Panc1 (cell line): ENCODE results near the gene MYO5B. TPM values are rescaled to one million over a fixed set of nuclear protein-coding genes. Genes with fewer than 3 reads are reported as not detected.

Experiments used
- ATAC-seq: fragments of 200-7000 bp; cut with Tn5 transposase; 2 replicates; pipeline ENCODE4 v1.9.1; 2020; ENCODE audit warnings: mild to moderate bottlenecking, moderate library complexity
- BruUV-seq: library from RNA; stranded (reverse); fragments of 400-500 nt; replicated peaks from 2 replicates; lab custom pipeline; 2021; lab: Mats Ljungman, UMichigan
- CTCF ChIA-PET: fragments of 300-600 bp; sonication (Branson Sonifier 250); formaldehyde crosslinking; loops from one replicate; lab custom pipeline; 2022; ENCODE audit warnings: antibody characterized with exemption; lab: Charles Lee
- POLR2A ChIA-PET: fragments of 300-600 bp; sonication (Branson Sonifier 250); formaldehyde crosslinking; loops from one replicate; lab custom pipeline; 2022; ENCODE audit warnings: antibody characterized with exemption; lab: Charles Lee
- DNase-seq: peaks from one replicate; pipeline ENCODE4 v3.0.0-alpha.2; 2010; ENCODE audit warnings: low read depth, low spot score
- H3K27ac ChIP-seq: 2 replicates; pipeline ENCODE4 v1.5.1; 2011; ENCODE audit warnings: mild to moderate bottlenecking, low read length, inconsistent platforms
- H3K27me3 ChIP-seq: fragments of 200-500 bp; sonication (Bioruptor generic); 2 replicates; pipeline ENCODE4 v1.6.0; 2014; ENCODE audit warnings: low read length, inconsistent platforms; ENCODE audit not compliant: control insufficient read depth, insufficient read depth
- H3K36me3 ChIP-seq: fragments of 200-500 bp; sonication (Bioruptor generic); 2 replicates; pipeline ENCODE4 v1.5.1; 2014; ENCODE audit warnings: inconsistent platforms, mild to moderate bottlenecking, low read length, moderate library complexity; ENCODE audit not compliant: control insufficient read depth, insufficient read depth
- H3K4me1 ChIP-seq: 2 replicates; pipeline ENCODE4 v1.5.1; 2011; ENCODE audit warnings: inconsistent platforms, mild to moderate bottlenecking, low read length, moderate library complexity; ENCODE audit not compliant: control insufficient read depth, insufficient read depth
- H3K4me3 ChIP-seq, 2 experiments: 2 replicates each; pipeline ENCODE4 v1.5.1; 2011 to 2012; ENCODE audit warnings: low read depth in 2 of 2, low read length in 2 of 2, mild to moderate bottlenecking in 2 of 2, inconsistent platforms in 1 of 2, moderate library complexity in 1 of 2
- H3K9me3 ChIP-seq: fragments of 200-500 bp; sonication (Bioruptor generic); 2 replicates; pipeline ENCODE4 v1.5.1; 2014; ENCODE audit warnings: low read depth, mild to moderate bottlenecking, inconsistent platforms, low read length, moderate library complexity; ENCODE audit not compliant: control insufficient read depth, insufficient read depth
- POLR2AphosphoS5 ChIP-seq: IDR thresholded peaks from 2 replicates; pipeline ENCODE4 v1.6.1; 2012; ENCODE audit warnings: mild to moderate bottlenecking, low read depth, low read length, moderate library complexity
- SIN3A ChIP-seq: IDR thresholded peaks from 2 replicates; pipeline ENCODE4 v1.6.1; 2012; ENCODE audit warnings: low read depth, mild to moderate bottlenecking, low read length, moderate library complexity, borderline replicate concordance; ENCODE audit not compliant: insufficient read depth
- TCF7L2 ChIP-seq: IDR thresholded peaks from 2 replicates; pipeline ENCODE4 v1.6.1; 2011; ENCODE audit warnings: mild to moderate bottlenecking, low read depth, low read length, inconsistent platforms
- in situ Hi-C: cut with HindIII; loops from 2 replicates; pipeline ENCODE4 v1.10.0; 2016; ENCODE audit warnings: low sequenced_read_pairs, low pct_unique_long_range_greater_than_20kb
- intact Hi-C: fragments of 100-400 bp; cut with micrococcal nuclease; formaldehyde crosslinking; loops from one replicate; pipeline ENCODE4 v1.10.0; 2022; ENCODE audit not compliant: unreplicated experiment
- total RNA-seq: library from RNA; stranded (reverse); gene quantifications from one replicate; pipeline ENCODE4 v1.2.1, GENCODE V29; 2021; ENCODE audit not compliant: unreplicated experiment
- TF ChIP-seq, protein P1 (sequence below), 2 experiments: IDR thresholded peaks; 2 replicates each; pipeline ENCODE4 v1.6.1; 2011 to 2012; ENCODE audit warnings: low read depth in 2 of 2, control low read depth in 1 of 2, low read length in 1 of 2, mild to moderate bottlenecking in 1 of 2, moderate library complexity in 1 of 2; ENCODE audit not compliant: insufficient read depth in 1 of 2
- TF ChIP-seq, protein P2 (sequence below): fragments of 450-650 bp; IDR thresholded peaks from 2 replicates; pipeline ENCODE4 v1.5.1; 2017; ENCODE audit warnings: mild to moderate bottlenecking

Gene MYO5B
- total RNA-seq, 1 experiment from 2014 or later, result 0.31 TPM

DNA sequence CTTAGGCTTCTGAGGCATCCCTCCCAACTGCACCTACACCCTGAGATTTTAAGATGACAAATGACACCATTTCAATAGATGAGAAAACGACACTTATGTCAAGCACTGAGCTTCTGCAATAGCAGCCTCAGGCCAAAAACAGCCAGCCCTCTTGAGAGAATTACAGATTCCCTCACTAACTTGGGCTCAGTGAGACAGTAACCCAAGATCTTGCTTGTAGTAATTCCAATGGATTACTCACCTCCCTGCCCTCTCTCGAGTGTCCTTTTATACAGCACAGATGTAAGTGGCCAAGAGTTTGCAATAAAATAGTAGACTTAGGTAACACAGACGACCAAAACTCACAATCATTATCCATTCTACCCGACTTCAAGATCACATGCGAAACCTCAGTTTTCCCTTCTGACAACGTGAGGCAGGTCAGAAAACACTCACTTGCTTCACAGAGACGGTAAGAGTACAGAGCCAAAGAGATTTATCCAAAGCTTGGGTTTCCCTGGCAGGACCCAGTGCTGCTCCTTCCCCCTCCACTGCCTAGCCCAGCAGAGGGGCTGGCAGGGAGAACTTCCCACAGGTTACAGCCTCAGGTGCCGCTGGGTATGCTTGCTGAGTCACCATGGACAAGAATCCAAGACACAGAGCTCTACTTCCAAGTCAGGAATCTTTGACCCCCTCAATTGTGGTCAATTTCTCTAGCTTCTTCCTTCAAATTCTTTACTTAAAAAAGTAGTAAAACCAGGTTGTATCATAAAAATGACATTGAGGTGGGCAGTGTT lies 181.4 kb downstream of the MYO5B start:
- H3K27ac ChIP-seq, result no peak overlapping the region
- in situ Hi-C loops (no loop called here), intact Hi-C loops (loop anchor here (10.0 kb wide), 1 partner anchor 181 kb away; the partner anchor contains the start of gene MYO5B)
- ChIA-PET POLR2A (no interaction called here), CTCF (no interaction called here)
- no peaks in the 10 kb centered on the region for H3K9me3 ChIP-seq
- DNase-seq, result no peak
- peaks cover 4% of the 10 kb centered on the region for H3K27me3 ChIP-seq
- no peaks in the 10 kb centered on the region for H3K36me3 ChIP-seq
- no TSS peak for BruUV-seq
- ATAC-seq, result no peak
- TF ChIP-seq POLR2AphosphoS5 (no peak), TCF7L2 (no peak)
- TF ChIP-seq, protein P1, sequence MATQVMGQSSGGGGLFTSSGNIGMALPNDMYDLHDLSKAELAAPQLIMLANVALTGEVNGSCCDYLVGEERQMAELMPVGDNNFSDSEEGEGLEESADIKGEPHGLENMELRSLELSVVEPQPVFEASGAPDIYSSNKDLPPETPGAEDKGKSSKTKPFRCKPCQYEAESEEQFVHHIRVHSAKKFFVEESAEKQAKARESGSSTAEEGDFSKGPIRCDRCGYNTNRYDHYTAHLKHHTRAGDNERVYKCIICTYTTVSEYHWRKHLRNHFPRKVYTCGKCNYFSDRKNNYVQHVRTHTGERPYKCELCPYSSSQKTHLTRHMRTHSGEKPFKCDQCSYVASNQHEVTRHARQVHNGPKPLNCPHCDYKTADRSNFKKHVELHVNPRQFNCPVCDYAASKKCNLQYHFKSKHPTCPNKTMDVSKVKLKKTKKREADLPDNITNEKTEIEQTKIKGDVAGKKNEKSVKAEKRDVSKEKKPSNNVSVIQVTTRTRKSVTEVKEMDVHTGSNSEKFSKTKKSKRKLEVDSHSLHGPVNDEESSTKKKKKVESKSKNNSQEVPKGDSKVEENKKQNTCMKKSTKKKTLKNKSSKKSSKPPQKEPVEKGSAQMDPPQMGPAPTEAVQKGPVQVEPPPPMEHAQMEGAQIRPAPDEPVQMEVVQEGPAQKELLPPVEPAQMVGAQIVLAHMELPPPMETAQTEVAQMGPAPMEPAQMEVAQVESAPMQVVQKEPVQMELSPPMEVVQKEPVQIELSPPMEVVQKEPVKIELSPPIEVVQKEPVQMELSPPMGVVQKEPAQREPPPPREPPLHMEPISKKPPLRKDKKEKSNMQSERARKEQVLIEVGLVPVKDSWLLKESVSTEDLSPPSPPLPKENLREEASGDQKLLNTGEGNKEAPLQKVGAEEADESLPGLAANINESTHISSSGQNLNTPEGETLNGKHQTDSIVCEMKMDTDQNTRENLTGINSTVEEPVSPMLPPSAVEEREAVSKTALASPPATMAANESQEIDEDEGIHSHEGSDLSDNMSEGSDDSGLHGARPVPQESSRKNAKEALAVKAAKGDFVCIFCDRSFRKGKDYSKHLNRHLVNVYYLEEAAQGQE (IDR thresholded peaks at IDR 0.05; ENCODE audit: insufficient read depth in 1 of 2, low read depth in 2 of 2, low read length in 1 of 2), result no peak
- H3K4me1 ChIP-seq, result no peaks in the 10 kb centered on the region
- no peak overlapping the region for H3K4me3 ChIP-seq

DNA sequence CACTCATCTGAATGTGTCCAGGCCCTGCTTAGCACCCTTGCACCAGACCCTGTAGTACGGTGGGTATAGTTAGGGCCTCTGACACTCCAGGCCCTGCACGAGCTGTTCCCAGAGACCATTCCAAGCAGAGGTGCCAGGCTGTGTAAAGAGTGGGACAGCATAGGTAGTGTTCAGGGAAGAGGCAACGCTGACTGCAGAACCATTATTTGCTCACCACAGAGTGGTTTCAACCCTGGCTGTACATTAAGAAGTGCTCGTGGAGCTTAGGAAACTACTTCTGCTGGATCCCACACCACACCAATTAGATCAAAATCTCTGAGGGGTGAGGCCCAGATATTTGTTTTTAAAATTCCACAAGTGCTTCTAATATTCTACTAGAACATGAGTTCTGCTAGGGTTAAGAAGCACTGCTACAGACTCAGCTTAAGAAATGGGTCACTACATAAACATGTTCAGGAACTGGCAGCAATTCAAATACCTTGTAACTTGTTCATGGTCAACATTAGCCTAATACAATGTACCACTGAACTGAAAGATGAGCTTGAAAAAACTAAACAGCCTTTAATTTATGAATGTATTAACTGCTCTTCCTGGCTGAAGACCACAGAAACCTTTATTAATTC lies 183.0 kb downstream of the MYO5B start:
- TF ChIP-seq, protein P2, sequence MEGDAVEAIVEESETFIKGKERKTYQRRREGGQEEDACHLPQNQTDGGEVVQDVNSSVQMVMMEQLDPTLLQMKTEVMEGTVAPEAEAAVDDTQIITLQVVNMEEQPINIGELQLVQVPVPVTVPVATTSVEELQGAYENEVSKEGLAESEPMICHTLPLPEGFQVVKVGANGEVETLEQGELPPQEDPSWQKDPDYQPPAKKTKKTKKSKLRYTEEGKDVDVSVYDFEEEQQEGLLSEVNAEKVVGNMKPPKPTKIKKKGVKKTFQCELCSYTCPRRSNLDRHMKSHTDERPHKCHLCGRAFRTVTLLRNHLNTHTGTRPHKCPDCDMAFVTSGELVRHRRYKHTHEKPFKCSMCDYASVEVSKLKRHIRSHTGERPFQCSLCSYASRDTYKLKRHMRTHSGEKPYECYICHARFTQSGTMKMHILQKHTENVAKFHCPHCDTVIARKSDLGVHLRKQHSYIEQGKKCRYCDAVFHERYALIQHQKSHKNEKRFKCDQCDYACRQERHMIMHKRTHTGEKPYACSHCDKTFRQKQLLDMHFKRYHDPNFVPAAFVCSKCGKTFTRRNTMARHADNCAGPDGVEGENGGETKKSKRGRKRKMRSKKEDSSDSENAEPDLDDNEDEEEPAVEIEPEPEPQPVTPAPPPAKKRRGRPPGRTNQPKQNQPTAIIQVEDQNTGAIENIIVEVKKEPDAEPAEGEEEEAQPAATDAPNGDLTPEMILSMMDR, result no peak
- TF ChIP-seq SIN3A (no peak), POLR2AphosphoS5 (no peak), TCF7L2 (no peak)
- TF ChIP-seq, protein P1 (IDR thresholded peaks at IDR 0.05; ENCODE audit: insufficient read depth in 1 of 2, low read depth in 2 of 2, low read length in 1 of 2), result no peak
- ChIA-PET CTCF (no interaction called here), POLR2A (no interaction called here)
- ATAC-seq, result no peak
- Histone ChIP-seq H3K4me1 (no peaks in the 10 kb centered on the region), H3K36me3 (no peaks in the 10 kb centered on the region), H3K4me3 (no peak overlapping the region), H3K27me3 (peaks cover 4% of the 10 kb centered on the region), H3K27ac (no peak overlapping the region), H3K9me3 (no peaks in the 10 kb centered on the region)
- in situ Hi-C loops, result no loop called here
- intact Hi-C loops, result loop anchor here (10.0 kb wide), 1 partner anchor 183 kb away; the partner anchor contains the start of gene MYO5B
- no TSS peak for BruUV-seq
- no peak for DNase-seq
